ENCODE data around the gene MS4A6A.
"Not testable (repeated sequence)": the region's sequence is repeated elsewhere in the genome, so short reads cannot be mapped to it uniquely, and the experiment has no call there.

Gene MS4A6A

DNA sequence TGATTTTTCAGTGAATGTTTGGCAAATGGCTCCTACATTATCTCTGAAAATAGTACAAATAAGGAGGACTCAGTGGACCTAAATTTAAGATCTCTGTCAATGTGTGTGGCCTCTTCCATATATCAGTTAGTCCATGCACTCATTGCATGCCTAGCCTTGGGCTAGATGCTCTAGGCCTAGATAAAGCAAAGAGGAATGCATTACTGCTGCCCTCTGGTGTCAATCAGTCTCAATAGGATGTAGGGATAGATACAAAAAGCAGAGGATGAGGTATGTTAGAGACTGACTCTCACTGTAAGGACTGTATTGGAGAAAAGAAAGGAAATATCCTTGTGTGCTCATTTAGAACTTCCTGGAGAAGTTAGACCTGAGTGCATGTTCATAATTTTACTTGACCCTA lies 52.4 kb downstream of the MS4A6A start:
- in situ Hi-C loops (cut with MboI; ENCODE audit: low sequenced_read_pairs), result no loop called here

DNA sequence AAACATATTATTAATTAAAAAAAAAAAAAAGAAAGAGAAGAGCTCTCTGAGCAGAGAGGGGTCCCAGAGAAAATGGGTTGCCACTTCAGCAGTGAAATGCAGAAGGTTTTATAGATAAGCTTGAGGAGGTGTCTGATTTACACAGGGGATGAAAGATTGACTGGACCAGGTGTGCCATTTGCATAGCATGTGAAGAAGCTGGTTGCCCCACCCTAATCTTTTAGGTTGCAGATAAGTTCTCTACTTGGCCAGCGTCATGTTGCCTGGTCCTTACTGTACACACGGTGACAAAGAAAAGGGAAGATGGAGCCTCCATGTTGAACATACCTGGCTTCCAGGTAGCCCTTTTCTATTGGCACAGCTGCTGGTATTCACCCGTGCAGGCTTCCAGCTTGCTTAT lies 53.0 kb downstream of the MS4A6A start:
- in situ Hi-C loops (cut with MboI; ENCODE audit: low sequenced_read_pairs), result no loop called here

DNA sequence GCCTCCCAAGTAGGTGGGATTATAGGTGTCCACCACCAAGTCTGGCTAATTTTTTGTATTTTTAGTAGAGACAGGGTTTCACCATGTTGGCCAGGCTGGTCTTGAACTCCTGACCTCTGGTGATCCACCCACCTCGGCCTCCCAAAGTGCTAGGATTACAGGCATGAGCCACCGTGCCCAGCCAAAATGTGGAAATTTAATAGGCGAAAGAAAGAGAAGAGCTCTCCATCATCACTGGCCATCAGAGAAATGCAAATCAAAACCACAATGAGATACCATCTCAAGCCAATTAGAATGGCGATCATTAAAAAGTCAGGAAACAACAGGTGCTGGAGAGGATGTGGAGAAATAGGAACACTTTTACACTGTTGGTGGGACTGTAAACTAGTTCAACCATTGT lies 54.0 kb downstream of the MS4A6A start:
- in situ Hi-C loops (cut with MboI; ENCODE audit: low sequenced_read_pairs), result not testable (repeated sequence)

DNA sequence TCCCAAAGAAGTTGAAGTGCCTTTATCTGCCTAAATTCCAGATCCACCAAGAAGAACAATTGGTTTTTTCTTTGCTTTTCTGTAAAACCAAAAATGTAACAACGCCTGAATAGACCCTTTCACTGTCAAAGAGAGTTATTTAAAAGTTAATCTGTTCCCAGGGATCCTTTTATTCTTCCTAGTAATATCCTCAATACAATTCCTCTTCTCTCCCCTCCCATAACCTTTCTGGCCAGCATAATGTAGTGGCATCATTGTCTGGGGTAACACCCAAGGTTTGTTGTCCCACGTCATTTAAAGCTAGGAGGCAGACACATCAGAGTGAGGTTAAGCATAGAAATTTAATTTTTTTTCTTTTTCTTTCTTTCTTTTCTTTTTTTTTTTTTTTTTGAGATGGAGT lies 54.5 kb downstream of the MS4A6A start:
- in situ Hi-C loops (cut with MboI; ENCODE audit: low sequenced_read_pairs), result no loop called here

DNA sequence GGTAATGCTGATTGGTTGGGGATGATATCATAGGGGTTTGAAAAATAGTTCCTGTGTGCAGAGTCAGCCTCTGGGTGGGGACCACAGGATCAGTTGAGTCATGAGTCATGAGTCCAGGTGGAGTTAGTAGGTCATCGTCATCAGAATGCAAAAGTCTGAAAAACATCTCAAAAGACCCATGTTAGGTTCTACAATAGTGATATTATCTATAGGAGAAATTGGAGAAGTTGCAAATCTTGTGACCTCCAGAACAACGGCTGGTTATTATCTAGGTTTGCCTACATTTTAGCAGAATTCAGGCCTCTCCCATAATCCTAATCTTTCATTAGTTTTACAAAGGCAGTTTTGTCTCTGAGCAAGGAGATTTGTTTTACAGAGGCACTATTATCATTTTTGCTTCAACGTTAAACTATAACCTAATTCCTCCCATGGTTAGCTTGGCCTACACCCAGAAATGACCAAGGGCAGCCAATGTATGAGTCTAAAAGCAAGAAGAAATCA lies 55.5 kb downstream of the MS4A6A start:
- in situ Hi-C loops (cut with MboI; ENCODE audit: low sequenced_read_pairs), result no loop called here

DNA sequence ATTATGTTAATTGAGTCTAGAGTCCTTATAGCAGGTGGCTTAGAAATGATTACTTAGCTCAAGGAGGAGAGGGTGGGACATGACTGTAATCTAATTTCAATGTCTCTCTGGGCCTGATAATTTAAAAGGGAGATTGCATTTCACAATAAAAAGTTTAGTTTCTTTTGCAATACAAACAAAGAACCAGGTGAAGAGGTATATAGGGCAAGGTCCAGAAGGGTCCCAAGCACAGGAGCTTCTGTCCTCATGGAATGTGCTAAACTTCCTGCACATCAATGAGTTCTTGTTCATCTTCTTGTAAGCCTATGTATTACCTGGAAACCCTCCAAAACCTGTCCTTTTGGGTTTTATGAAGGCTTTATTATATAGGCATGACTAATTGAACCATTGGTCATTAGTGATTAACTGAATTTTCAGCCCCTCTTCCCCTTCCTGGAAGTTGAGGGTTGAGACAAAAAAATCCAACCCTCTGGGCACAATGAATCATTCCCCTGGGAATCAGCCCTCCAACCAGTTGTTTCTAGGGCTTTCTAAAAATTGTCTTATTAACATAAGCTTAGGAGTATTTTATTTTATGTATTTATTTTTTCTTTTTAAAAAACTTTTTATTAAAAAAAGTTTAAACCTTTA lies 56.8 kb downstream of the MS4A6A start:
- in situ Hi-C loops (cut with MboI; ENCODE audit: low sequenced_read_pairs), result no loop called here

DNA sequence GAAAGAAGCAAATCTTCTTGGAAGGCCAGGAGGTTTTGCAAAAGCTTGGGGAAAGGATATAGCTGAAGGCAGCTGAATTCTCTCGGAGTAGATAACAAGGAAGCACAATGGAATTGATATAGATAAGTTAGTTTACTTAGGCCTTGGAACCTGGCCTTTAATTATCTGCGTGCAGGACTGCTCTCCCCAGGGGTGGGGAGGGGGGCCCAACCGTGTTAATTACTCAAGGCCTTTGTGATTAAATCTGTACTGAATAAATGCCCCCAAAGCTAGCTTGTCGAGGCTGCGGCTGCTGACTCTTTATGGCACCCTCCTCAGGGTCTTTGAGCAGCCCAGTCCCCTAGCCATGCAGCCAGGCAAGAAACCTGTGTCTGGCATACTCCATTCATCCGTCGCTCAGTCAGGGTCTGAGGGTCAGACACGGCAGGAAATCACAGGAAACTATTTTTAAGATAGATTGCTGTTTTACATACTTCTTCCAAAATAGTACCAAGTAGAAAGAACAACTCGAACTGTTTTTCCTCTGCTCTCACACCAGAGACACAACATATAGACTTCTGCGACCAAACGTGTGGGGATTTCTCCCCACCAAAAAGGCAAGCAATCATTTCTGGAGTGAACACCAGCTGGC lies 58.0 kb downstream of the MS4A6A start:
- in situ Hi-C loops (cut with MboI; ENCODE audit: low sequenced_read_pairs), result no loop called here
